Right lobe of liver (tissue), 6 donors: ENCODE results near the gene SEC16B. TPM values are rescaled to one million over a fixed set of nuclear protein-coding genes. Genes with fewer than 3 reads are reported as not detected.

Experiments
- ATAC-seq, 4 donors: fragments of 200-7000 bp; cut with Tn5 transposase; one replicate each; pipeline ENCODE4 v1.9.1; 2020; ENCODE audit warnings: mild to moderate bottlenecking in 4 of 4, moderate library complexity in 4 of 4
- DNase-seq, 3 donors: peaks; one replicate each; pipeline ENCODE4 v3.0.0-alpha.2; 2020
- H3K27ac ChIP-seq, 3 donors: fragments of 200-600 bp; one replicate each; pipeline ENCODE4 v1.8.0; 2022
- H3K27me3 ChIP-seq, 2 donors: fragments of 200-600 bp; one replicate each; pipeline ENCODE4 v1.8.0; 2022
- H3K36me3 ChIP-seq, 4 donors: fragments of 200-600 bp; sonication (generic) in 1 of 4; one replicate each; pipeline versions ENCODE4 v1.5.1 to v1.8.0; 2017 to 2022; ENCODE audit warnings: control low read depth in 1 of 4
- H3K4me1 ChIP-seq, 4 donors: fragments of 200-600 bp; sonication (generic) in 1 of 4; one replicate each; pipeline versions ENCODE4 v1.5.1 to v1.8.0; 2017 to 2022; ENCODE audit warnings: control low read depth in 1 of 4
- H3K4me3 ChIP-seq, 3 donors: fragments of 200-600 bp; one replicate each; pipeline ENCODE4 v1.8.0; 2022
- H3K9me3 ChIP-seq, 4 donors: fragments of 200-600 bp; sonication (generic) in 1 of 4; one replicate each; pipeline versions ENCODE4 v1.5.1 to v1.8.0; 2017 to 2022; ENCODE audit warnings: control low read depth in 1 of 4
- POLR2A ChIP-seq: fragments of 450-650 bp; IDR thresholded peaks from one replicate; pipeline ENCODE4 v1.6.1; 2017; ENCODE audit warnings: antibody characterized with exemption, mild to moderate bottlenecking
- WGBS: methylation state at CpG from one replicate; pipeline ENCODE4 v1.1.6; 2018; ENCODE audit warnings: low coverage, low lambda C conversion rate; ENCODE audit not compliant: insufficient coverage; ENCODE audit errors: missing lambda C conversion rate; 5-methylcytosine and 5-hydroxymethylcytosine counted together
- intact Hi-C, 2 donors: fragments of 100-400 bp; cut with DNase I; formaldehyde crosslinking; loops; one replicate each; pipeline versions ENCODE4 v1.11.2 to v1.14.1; 2022
- total RNA-seq, 6 experiments: library from RNA; depleted of rRNA in 2 of 6; stranded (reverse); fragments of >200 nt in 2 of 6; fragmentation: NEBNext Ultra II Directional in 3 of 6; extraction: Animal tissue kit (Norgen Biotek cat#: 25700) in 3 of 6; gene quantifications; one replicate each; pipeline versions ENCODE4 v1.1.0 to v1.2.4, GENCODE V29; 2016 to 2023
- TF ChIP-seq, protein P1 (sequence below), 4 donors: fragments of 200-600 bp in 3 of 4; fragments of 450-650 bp in 1 of 4; IDR thresholded peaks; one replicate each; pipeline versions ENCODE4 v1.5.1 to v1.8.0; 2016 to 2022; ENCODE audit warnings: antibody characterized with exemption in 4 of 4, mild to moderate bottlenecking in 2 of 4
- donor health status: DM: no; HTN: yes; CAD: no.
- donor health status: DM: no; HTN: no; CAD: no.
- donor health status: DM: no; HTN: no; CAD: no.
- donor health status: DM: no; HTN: yes; CAD: no.
- donor health status: DM: no; HTN: yes; CAD: no.

The SEC16B gene
- total RNA-seq, 6 experiments from 2014 or later: 16.4 to 69.7 (median 39.9) TPM

DNA sequence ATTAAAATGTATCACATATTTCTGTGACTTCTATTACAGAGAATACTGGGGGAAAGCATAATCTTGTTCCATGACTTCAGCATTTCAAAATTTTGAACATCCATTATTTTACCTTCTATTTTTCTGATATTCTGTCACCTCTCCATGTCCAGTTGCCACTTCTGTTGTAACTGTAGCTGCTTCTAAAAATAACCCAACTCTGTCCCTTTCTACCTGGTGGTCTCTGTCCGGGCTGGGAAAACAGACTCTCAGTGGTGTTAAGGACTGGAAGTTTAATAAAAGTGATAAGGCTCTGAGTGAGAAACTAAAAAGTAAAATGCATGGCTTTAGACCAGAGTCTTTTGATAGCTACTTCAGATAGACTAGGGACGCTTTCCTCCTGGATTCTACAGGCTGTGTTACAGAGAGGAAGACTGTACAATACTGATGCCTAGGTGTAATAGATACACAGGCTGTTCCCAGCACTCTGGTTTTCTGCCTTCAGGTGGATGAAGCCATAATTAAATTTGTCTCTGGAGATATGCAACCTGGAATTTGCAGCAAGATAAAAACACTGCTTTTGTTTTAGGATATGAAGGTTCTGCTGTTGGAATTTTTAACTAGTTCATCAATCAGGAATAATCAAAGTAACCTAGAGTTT, 42.1 kb upstream of the SEC16B start:
- ATAC-seq: peak in 2 of 4 donors; percentile 26 to 28
- intact Hi-C loops: no loop called here
- DNase-seq: no peak
- no peak for TF ChIP-seq POLR2A
- TF ChIP-seq, protein P1, sequence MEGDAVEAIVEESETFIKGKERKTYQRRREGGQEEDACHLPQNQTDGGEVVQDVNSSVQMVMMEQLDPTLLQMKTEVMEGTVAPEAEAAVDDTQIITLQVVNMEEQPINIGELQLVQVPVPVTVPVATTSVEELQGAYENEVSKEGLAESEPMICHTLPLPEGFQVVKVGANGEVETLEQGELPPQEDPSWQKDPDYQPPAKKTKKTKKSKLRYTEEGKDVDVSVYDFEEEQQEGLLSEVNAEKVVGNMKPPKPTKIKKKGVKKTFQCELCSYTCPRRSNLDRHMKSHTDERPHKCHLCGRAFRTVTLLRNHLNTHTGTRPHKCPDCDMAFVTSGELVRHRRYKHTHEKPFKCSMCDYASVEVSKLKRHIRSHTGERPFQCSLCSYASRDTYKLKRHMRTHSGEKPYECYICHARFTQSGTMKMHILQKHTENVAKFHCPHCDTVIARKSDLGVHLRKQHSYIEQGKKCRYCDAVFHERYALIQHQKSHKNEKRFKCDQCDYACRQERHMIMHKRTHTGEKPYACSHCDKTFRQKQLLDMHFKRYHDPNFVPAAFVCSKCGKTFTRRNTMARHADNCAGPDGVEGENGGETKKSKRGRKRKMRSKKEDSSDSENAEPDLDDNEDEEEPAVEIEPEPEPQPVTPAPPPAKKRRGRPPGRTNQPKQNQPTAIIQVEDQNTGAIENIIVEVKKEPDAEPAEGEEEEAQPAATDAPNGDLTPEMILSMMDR (IDR thresholded peaks at IDR 0.05): no peak
- WGBS: 75% methylated on average over 2 of the region's 2 CpGs
- Histone ChIP-seq H3K4me3 (no peak overlapping the region), H3K4me1 (peaks cover 0 to 10% (median 1%) of the 10 kb centered on the region in 4 donors), H3K36me3 (peaks cover 0 to 5% (median 0%) of the 10 kb centered on the region in 4 donors), H3K27ac (no peak overlapping the region), H3K27me3 (no peaks in the 10 kb centered on the region), H3K9me3 (no peaks in the 10 kb centered on the region)

- WGBS: 37% methylated on average over 3 of the region's 3 CpGs
- H3K27me3 ChIP-seq: no peaks in the 10 kb centered on the region
- H3K27ac ChIP-seq: no peak overlapping the region
- TF ChIP-seq, protein P1 (IDR thresholded peaks at IDR 0.05): no peak
- TF ChIP-seq POLR2A: no peak
- H3K4me3 ChIP-seq: no peak overlapping the region
- H3K4me1 ChIP-seq: peaks cover 0 to 10% (median 1%) of the 10 kb centered on the region in 4 donors
- no peaks in the 10 kb centered on the region for H3K9me3 ChIP-seq
- DNase-seq: no peak
- intact Hi-C loops: no loop called here
- peak in 2 of 4 donors; percentile 27 to 74 for ATAC-seq
- peaks cover 0 to 4% (median 0%) of the 10 kb centered on the region in 4 donors for H3K36me3 ChIP-seq
Measured at GRCh38 chr1:178011465-178011828, 41.6 kb upstream of the SEC16B start.

GRCh38 chr1:178010674-178011464, 41.0 kb upstream of the SEC16B start:
- DNase-seq (no peak), ATAC-seq (peak; percentile 47 to 73 (median 57))
- Histone ChIP-seq H3K27me3 (no peaks in the 10 kb centered on the region), H3K27ac (no peak overlapping the region), H3K4me3 (no peak overlapping the region), H3K4me1 (peaks cover 0 to 10% (median 1%) of the 10 kb centered on the region in 4 donors), H3K36me3 (peaks cover 0 to 4% (median 0%) of the 10 kb centered on the region in 4 donors), H3K9me3 (no peaks in the 10 kb centered on the region)
- TF ChIP-seq, protein P1 (IDR thresholded peaks at IDR 0.05): no peak
- TF ChIP-seq POLR2A: no peak
- 29% methylated on average over 10 of the region's 10 CpGs for WGBS
- intact Hi-C loops: no loop called here

DNA sequence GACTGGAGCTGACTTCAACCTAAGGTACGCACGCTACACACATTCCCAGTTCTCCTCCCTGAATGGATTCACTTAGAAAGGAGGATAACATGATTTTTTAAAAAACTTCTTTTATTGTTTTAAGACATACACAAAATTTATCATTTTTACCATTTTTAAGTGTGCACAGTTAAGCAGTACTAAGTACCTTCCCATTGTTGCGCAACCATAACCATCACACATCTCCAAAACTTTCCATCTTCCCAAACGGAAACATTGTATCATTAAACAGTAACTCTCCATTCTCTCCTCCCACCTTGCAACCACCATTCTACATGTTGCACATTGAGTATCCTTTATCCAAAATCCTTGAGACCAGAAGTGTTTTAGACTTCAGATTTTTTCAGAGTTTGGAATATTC, 36.2 kb upstream of the SEC16B start:
- Histone ChIP-seq H3K4me3 (no peak overlapping the region), H3K27ac (no peak overlapping the region), H3K36me3 (peaks cover 0 to 4% (median 0%) of the 10 kb centered on the region in 4 donors), H3K9me3 (no peaks in the 10 kb centered on the region), H3K4me1 (peaks cover 0 to 6% (median 1%) of the 10 kb centered on the region in 4 donors), H3K27me3 (no peaks in the 10 kb centered on the region)
- WGBS: 98% methylated on average over 4 of the region's 4 CpGs
- TF ChIP-seq POLR2A: no peak
- TF ChIP-seq, protein P1 (IDR thresholded peaks at IDR 0.05): no peak
- DNase-seq: no peak
- ATAC-seq: no peak
- intact Hi-C loops: no loop called here
